Epithelial cell of proximal tubule (primary cell): ENCODE measurements around the gene SCYL3. TPM values are rescaled to one million over a fixed set of nuclear protein-coding genes. Genes with fewer than 3 reads are reported as not detected.

Experiments used
- DNase-seq: peaks from one replicate; pipeline ENCODE4 v3.0.0-alpha.2; 2011; ENCODE audit warnings: low read depth
- H3K4me3 ChIP-seq: 2 replicates; pipeline ENCODE4 v1.5.1; 2011; ENCODE audit warnings: low read depth, mild to moderate bottlenecking, low read length
- CTCF ChIP-seq: conservative IDR thresholded peaks from 2 replicates; pipeline ENCODE4 v1.5.1; 2012; ENCODE audit warnings: low read depth, mild to moderate bottlenecking, low read length
- total RNA-seq: library from RNA; depleted of rRNA; stranded (reverse); fragments of >200 nt; gene quantifications from 2 replicates; pipeline ENCODE4 v1.2.3, GENCODE V29; 2015

SCYL3 gene
- total RNA-seq, 1 donor from 2014 or later, result 4.2 TPM

- DNase-seq, result no peak
- H3K4me3 ChIP-seq, result no peak overlapping the region
- no peak for TF ChIP-seq CTCF
Observed at GRCh38 chr1:169915150-169915549, 21.5 kb upstream of the SCYL3 start.

GRCh38 chr1:169914531-169914930 is 20.8 kb upstream of the SCYL3 start:
- no peak overlapping the region for H3K4me3 ChIP-seq
- no peak for TF ChIP-seq CTCF
- no peak for DNase-seq

- TF ChIP-seq CTCF, result no peak
- no peak for DNase-seq
- no peak overlapping the region for H3K4me3 ChIP-seq
Observed at GRCh38 chr1:169909499-169909898, 15.8 kb upstream of the SCYL3 start.

- no peak for DNase-seq
- no peak overlapping the region for H3K4me3 ChIP-seq
- TF ChIP-seq CTCF, result no peak
Observed at GRCh38 chr1:169906938-169907337, 13.2 kb upstream of the SCYL3 start.

- H3K4me3 ChIP-seq, result no peak overlapping the region
- no peak for DNase-seq
- TF ChIP-seq CTCF, result no peak
Observed at GRCh38 chr1:169904834-169905233, 11.1 kb upstream of the SCYL3 start.

GRCh38 chr1:169902751-169903150 is 9.1 kb upstream of the SCYL3 start:
- H3K4me3 ChIP-seq, result no peak overlapping the region
- TF ChIP-seq CTCF, result no peak
- no peak for DNase-seq

- DNase-seq, result no peak
Observed at GRCh38 chr1:169901115-169901514, 7.4 kb upstream of the SCYL3 start.

More at GRCh38 chr1:169901115-169901514, 7.4 kb upstream of the SCYL3 start:
- no peak overlapping the region for H3K4me3 ChIP-seq
- TF ChIP-seq CTCF, result no peak
